Choroid plexus epithelial cell (primary cell): Measurements from ENCODE around the gene ADAMTS3.

ENCODE experiments used
- DNase-seq: peaks from one replicate; pipeline ENCODE4 v3.0.0-alpha.2; 2010; ENCODE audit warnings: low read depth
- H3K4me3 ChIP-seq: 2 replicates; pipeline ENCODE4 v1.5.1; 2011; ENCODE audit warnings: low read depth, mild to moderate bottlenecking, control low read depth, low read length, moderate library complexity
- CTCF ChIP-seq: conservative IDR thresholded peaks from 2 replicates; pipeline ENCODE4 v1.5.1; 2011; ENCODE audit warnings: low read depth, mild to moderate bottlenecking, control low read depth, inconsistent platforms, low read length, moderate library complexity

ADAMTS3 gene

GRCh38 chr4:72394012-72394663 is 174.9 kb downstream of the ADAMTS3 start:
- H3K4me3 ChIP-seq: no peak overlapping the region
- no peak for TF ChIP-seq CTCF
- DNase-seq: peak; percentile 24

- no peak for TF ChIP-seq CTCF
- no peak for DNase-seq
- H3K4me3 ChIP-seq: no peak overlapping the region
Observed at GRCh38 chr4:72391281-72391680, 177.7 kb downstream of the ADAMTS3 start.

- peak; percentile 64 for DNase-seq
- TF ChIP-seq CTCF: no peak
Observed at GRCh38 chr4:72390409-72390808, 178.6 kb downstream of the ADAMTS3 start.

GRCh38 chr4:72388521-72388920 is 180.5 kb downstream of the ADAMTS3 start:
- no peak overlapping the region for H3K4me3 ChIP-seq
- no peak for DNase-seq
- TF ChIP-seq CTCF: no peak

More at GRCh38 chr4:72390409-72390808, 178.6 kb downstream of the ADAMTS3 start:
- H3K4me3 ChIP-seq: no peak overlapping the region

- no peak overlapping the region for H3K4me3 ChIP-seq
- no peak for TF ChIP-seq CTCF
- no peak for DNase-seq
Observed at GRCh38 chr4:72387959-72388358, 181.1 kb downstream of the ADAMTS3 start.

GRCh38 chr4:72383439-72383838 is 185.6 kb downstream of the ADAMTS3 start:
- peak; percentile 43 for DNase-seq
- TF ChIP-seq CTCF: no peak
- H3K4me3 ChIP-seq: no peak overlapping the region

GRCh38 chr4:72378901-72379300 is 190.1 kb downstream of the ADAMTS3 start:
- H3K4me3 ChIP-seq: no peak overlapping the region
- DNase-seq: no peak
- no peak for TF ChIP-seq CTCF
